Omental fat pad (tissue), 4 donors: ENCODE data around the gene THOP1. TPM values are rescaled to one million over a fixed set of nuclear protein-coding genes. Genes with fewer than 3 reads are reported as not detected.

Experiments
- ATAC-seq: fragments of 150-250 bp; one replicate; pipeline ENCODE4 v1.9.1; 2016; ENCODE audit warnings: mild to moderate bottlenecking, moderate library complexity; ENCODE audit not compliant: low FRiP score
- DNase-seq: peaks from one replicate; pipeline ENCODE4 v3.0.0-alpha.2; 2019; ENCODE audit warnings: low spot score
- total RNA-seq, 4 donors: library from RNA; depleted of rRNA; stranded (reverse); fragments of >200 nt; gene quantifications; one replicate each; pipeline ENCODE4 v1.1.0, GENCODE V29; 2016
- TF ChIP-seq, protein P1 (sequence below), 3 donors: fragments of 450-650 bp; IDR thresholded peaks; one replicate each; pipeline ENCODE4 v1.5.1; 2016 to 2017; ENCODE audit warnings: antibody characterized with exemption in 3 of 3, mild to moderate bottlenecking in 3 of 3, moderate library complexity in 2 of 3

The THOP1 gene
- total RNA-seq, 4 donors from 2014 or later, result 27.4 to 50.2 (median 31.9) TPM

DNA sequence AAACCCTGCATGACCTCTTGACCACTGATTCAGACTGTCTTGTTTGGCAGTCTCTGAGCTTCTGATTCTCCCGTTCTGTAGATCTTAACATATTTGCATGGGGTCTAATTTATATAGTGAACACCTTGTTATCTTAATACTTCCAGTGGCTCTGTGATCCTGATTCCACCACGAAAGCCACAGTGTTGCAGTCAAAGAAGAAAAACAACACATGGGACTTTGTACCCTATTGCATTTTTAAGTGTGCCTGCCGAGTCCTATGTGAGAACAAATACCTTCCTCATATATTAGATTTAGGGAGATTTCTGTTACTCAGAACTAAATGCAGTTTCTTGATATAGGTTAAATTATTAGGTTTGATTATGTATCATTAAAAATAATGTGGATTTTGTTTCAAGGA lies 69.5 kb downstream of the THOP1 start:
- ATAC-seq, result no peak
- TF ChIP-seq, protein P1, sequence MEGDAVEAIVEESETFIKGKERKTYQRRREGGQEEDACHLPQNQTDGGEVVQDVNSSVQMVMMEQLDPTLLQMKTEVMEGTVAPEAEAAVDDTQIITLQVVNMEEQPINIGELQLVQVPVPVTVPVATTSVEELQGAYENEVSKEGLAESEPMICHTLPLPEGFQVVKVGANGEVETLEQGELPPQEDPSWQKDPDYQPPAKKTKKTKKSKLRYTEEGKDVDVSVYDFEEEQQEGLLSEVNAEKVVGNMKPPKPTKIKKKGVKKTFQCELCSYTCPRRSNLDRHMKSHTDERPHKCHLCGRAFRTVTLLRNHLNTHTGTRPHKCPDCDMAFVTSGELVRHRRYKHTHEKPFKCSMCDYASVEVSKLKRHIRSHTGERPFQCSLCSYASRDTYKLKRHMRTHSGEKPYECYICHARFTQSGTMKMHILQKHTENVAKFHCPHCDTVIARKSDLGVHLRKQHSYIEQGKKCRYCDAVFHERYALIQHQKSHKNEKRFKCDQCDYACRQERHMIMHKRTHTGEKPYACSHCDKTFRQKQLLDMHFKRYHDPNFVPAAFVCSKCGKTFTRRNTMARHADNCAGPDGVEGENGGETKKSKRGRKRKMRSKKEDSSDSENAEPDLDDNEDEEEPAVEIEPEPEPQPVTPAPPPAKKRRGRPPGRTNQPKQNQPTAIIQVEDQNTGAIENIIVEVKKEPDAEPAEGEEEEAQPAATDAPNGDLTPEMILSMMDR (IDR thresholded peaks at IDR 0.05), result no peak
- no peak for DNase-seq

DNA sequence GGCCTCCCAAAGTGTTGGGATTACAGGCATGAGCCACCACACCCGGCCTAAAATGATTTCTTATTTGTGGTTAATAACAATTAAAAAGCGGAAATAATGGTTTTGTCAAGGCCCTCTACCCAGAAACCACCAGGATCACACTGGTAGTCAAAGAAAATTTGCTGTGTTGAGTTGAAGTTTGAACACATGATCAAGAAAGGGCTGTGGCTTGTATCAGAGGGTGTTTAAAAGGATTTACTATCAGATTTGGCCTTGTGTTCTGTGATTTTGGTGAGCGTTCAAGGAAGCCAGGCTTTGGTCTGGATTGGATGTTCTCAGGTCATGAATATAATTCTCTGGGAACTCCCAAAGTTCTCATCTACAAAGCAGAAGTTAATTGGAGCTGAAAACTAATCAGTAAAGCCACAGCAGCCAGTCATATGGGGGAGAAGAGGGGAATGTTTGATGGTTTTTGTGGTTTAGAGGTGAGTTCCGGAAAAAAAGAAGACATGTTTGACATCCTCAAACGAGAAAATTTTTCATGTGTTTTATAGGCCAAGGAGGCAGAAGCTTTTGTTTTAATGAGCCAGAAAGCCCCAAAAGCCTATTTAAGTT lies 71.3 kb downstream of the THOP1 start:
- ATAC-seq, result no peak
- no peak for DNase-seq
- TF ChIP-seq, protein P1 (IDR thresholded peaks at IDR 0.05), result no peak

DNA sequence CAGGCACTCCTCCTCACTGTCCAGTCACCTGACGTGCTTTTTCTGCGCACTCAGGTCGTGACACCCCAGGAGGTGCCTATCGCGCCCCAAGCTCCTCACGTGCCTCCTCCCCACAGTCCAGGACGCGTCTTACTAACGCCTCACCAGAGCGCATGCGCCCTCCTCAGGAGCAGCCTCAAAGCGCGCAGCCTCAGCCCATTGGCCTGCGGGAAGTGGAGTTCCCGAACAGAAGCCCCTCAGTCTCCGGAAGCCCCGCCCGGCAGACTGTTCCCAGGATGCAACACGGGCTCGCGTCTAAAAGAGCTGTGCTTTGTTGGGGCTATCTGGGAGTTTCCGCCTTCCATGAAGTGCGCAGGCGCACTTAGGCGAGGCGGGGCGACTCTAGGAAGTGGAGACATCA lies 73.6 kb downstream of the THOP1 start:
- ATAC-seq (no peak), DNase-seq (no peak)
- TF ChIP-seq, protein P1 (IDR thresholded peaks at IDR 0.05), result no peak

DNA sequence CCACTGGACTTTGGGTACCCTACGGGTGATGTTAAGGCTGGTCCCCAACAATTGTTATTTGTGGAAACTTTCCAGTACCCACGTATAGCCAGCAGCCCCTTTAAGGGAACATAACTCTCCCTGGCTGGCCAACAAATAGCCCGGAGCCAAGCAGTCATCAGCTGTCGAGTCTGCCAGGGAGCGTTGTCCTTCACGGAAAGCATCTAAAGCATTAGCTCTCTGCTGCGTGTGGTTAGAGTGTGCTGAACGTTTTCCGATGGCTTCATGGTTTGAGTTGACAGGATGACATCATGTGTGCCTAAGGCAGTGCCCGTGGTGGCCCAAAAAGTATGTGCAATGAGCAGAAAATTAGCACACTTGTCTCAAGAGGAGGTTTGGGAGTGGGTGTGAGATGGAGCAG lies 78.5 kb downstream of the THOP1 start:
- ATAC-seq, result no peak
- TF ChIP-seq, protein P1 (IDR thresholded peaks at IDR 0.05), result no peak
- DNase-seq, result no peak

Other genes starting within 250 kb of the THOP1 start
- gene GNG7, start 82.8 kb upstream of the THOP1 start, total RNA-seq, result 1 to 10 TPM; 1.3 to 3.9 (median 1.8) TPM
- gene DIRAS1, start 64.1 kb upstream of the THOP1 start, total RNA-seq, result 1 to 10 TPM in 3 of 4 donors, under 1 TPM in 1; 0.32 to 4.8 (median 2.8) TPM
- 10 to 100 TPM; 26.0 to 38.0 (median 28.6) TPM for gene SLC39A3, start 45.5 kb upstream of the THOP1 start, total RNA-seq
- 10 to 100 TPM; 32.7 to 50.4 (median 36.7) TPM for gene SGTA, start 2.2 kb upstream of the THOP1 start, total RNA-seq
- gene ZNF554, start 34.4 kb downstream of the THOP1 start, total RNA-seq, result 1 to 10 TPM in 3 of 4 donors, under 1 TPM in 1; 0.84 to 4.0 (median 3.1) TPM
- 1 to 10 TPM; 3.9 to 7.3 (median 4.8) TPM for gene ZNF555, start 56.0 kb downstream of the THOP1 start, total RNA-seq
- gene ZNF556, start 81.8 kb downstream of the THOP1 start, total RNA-seq, result 1 to 10 TPM in 1 of 4 donors, under 1 TPM in 2, not detected in 1; 0.09 to 1.1 (median 0.31) TPM
- gene ZNF57, start 115.4 kb downstream of the THOP1 start, total RNA-seq, result 1 to 10 TPM; 2.0 to 6.3 (median 4.7) TPM
- 1 to 10 TPM; 3.2 to 8.7 (median 3.8) TPM for gene ZNF77, start 159.5 kb downstream of the THOP1 start, total RNA-seq
- gene TLE6, start 192.1 kb downstream of the THOP1 start, total RNA-seq, result 1 to 10 TPM in 3 of 4 donors, under 1 TPM in 1; 0.36 to 2.8 (median 1.7) TPM
- gene TLE2, start 243.8 kb downstream of the THOP1 start, total RNA-seq, result 10 to 100 TPM; 19.3 to 39.8 (median 31.0) TPM